WTC11 (cell line): ENCODE measurements around the gene RGS11. TPM values are rescaled to one million over a fixed set of nuclear protein-coding genes. Genes with fewer than 3 reads are reported as not detected.

Experiments
- ATAC-seq: fragments of 200-7000 bp; cut with Tn5 transposase; 2 replicates; pipeline ENCODE4 v1.10.0; 2021; ENCODE audit warnings: mild to moderate bottlenecking, moderate library complexity
- CTCF ChIA-PET: fragments of 300-600 bp; sonication (Branson Sonifier 250); formaldehyde crosslinking; loops from one replicate; lab custom pipeline; 2021; ENCODE audit warnings: antibody characterized with exemption; lab: Charles Lee
- POLR2A ChIA-PET: fragments of 350-600 bp; sonication (Branson Sonifier 250); formaldehyde crosslinking; loops from one replicate; lab custom pipeline; 2021; ENCODE audit warnings: antibody characterized with exemption; lab: Charles Lee
- DNase-seq: peaks from one replicate; pipeline ENCODE4 v3.0.0; 2021; ENCODE audit warnings: low spot score
- H3K27ac Mint-ChIP-seq: 2 replicates; pipeline ENCODE4 v1.8.0; 2021; ENCODE audit warnings: mixed read lengths
- H3K27me3 Mint-ChIP-seq: 2 replicates; pipeline ENCODE4 v1.8.0; 2021; ENCODE audit warnings: low read depth, mild to moderate bottlenecking, moderate library complexity, mixed read lengths
- H3K36me3 Mint-ChIP-seq: 2 replicates; pipeline ENCODE4 v1.8.0; 2021; ENCODE audit warnings: mixed read lengths
- H3K4me1 Mint-ChIP-seq: 2 replicates; pipeline ENCODE4 v1.8.0; 2022; ENCODE audit warnings: mixed read lengths
- H3K4me3 Mint-ChIP-seq: 2 replicates; pipeline ENCODE4 v1.8.0; 2021; ENCODE audit warnings: mild to moderate bottlenecking, moderate library complexity, mixed read lengths
- H3K9me3 Mint-ChIP-seq: 2 replicates; pipeline ENCODE4 v1.8.0; 2021; ENCODE audit warnings: mixed read lengths
- AFF4 ChIP-seq: sonication (generic); formaldehyde crosslinking; IDR thresholded peaks from 2 replicates; pipeline ENCODE4 v1.8.1; 2023; ENCODE audit warnings: mild to moderate bottlenecking, missing genetic modification reagents, borderline replicate concordance
- FOXP1 ChIP-seq: sonication (generic); formaldehyde crosslinking; IDR thresholded peaks from 2 replicates; pipeline ENCODE4 v1.8.0; 2022; ENCODE audit warnings: missing genetic modification reagents, mild to moderate bottlenecking, moderate library complexity, borderline replicate concordance
- GRHL2 ChIP-seq: fragments of 250-450 bp; sonication (Bioruptor Pico); IDR thresholded peaks from 2 replicates; pipeline ENCODE4 v1.8.0; 2022; ENCODE audit warnings: mild to moderate bottlenecking, moderate library complexity; ENCODE audit not compliant: insufficient replicate concordance, severe bottlenecking
- GTF2I ChIP-seq: fragments of 250-450 bp; sonication (Bioruptor Pico); conservative IDR thresholded peaks from 2 replicates; pipeline ENCODE4 v1.4.0; 2021; ENCODE audit warnings: mild to moderate bottlenecking
- NFATC4 ChIP-seq: fragments of 250-450 bp; sonication (Bioruptor Pico); IDR thresholded peaks from 2 replicates; pipeline ENCODE4 v1.9.0; 2021; ENCODE audit warnings: mild to moderate bottlenecking
- RELA ChIP-seq: sonication (generic); formaldehyde crosslinking; IDR thresholded peaks from 2 replicates; pipeline ENCODE4 v1.8.1; 2022; ENCODE audit warnings: missing genetic modification reagents, mild to moderate bottlenecking, borderline replicate concordance
- SMAD3 ChIP-seq: sonication (generic); formaldehyde crosslinking; IDR thresholded peaks from 2 replicates; pipeline ENCODE4 v1.8.0; 2022; ENCODE audit warnings: missing genetic modification reagents, mild to moderate bottlenecking, borderline replicate concordance
- SMAD4 ChIP-seq: sonication (generic); formaldehyde crosslinking; IDR thresholded peaks from 2 replicates; pipeline ENCODE4 v1.8.0; 2022; ENCODE audit warnings: mild to moderate bottlenecking, missing genetic modification reagents
- SOX15 ChIP-seq: fragments of 250-450 bp; sonication (Bioruptor Pico); IDR thresholded peaks from 2 replicates; pipeline ENCODE4 v1.9.0; 2021; ENCODE audit warnings: mild to moderate bottlenecking
- ZMAT4 ChIP-seq: fragments of 250-450 bp; sonication (Bioruptor Pico); IDR thresholded peaks from 2 replicates; pipeline ENCODE4 v1.9.0; 2021; ENCODE audit warnings: mild to moderate bottlenecking
- total RNA-seq: library from RNA; stranded (reverse); gene quantifications from 3 replicates; pipeline ENCODE4 v1.2.3, GENCODE V29; 2021
- TF ChIP-seq, protein P1 (sequence below): sonication (generic); formaldehyde crosslinking; IDR thresholded peaks from 2 replicates; pipeline ENCODE4 v1.8.1; 2023; ENCODE audit warnings: mild to moderate bottlenecking, moderate library complexity, missing genetic modification reagents
- TF ChIP-seq, protein P2 (sequence below): sonication (generic); formaldehyde crosslinking; conservative IDR thresholded peaks from 2 replicates; pipeline ENCODE4 v1.8.1; 2023; ENCODE audit warnings: mild to moderate bottlenecking, low read depth, missing genetic modification reagents, moderate library complexity

RGS11 gene
- total RNA-seq, 1 experiment from 2014 or later, result 1.8 TPM

DNA sequence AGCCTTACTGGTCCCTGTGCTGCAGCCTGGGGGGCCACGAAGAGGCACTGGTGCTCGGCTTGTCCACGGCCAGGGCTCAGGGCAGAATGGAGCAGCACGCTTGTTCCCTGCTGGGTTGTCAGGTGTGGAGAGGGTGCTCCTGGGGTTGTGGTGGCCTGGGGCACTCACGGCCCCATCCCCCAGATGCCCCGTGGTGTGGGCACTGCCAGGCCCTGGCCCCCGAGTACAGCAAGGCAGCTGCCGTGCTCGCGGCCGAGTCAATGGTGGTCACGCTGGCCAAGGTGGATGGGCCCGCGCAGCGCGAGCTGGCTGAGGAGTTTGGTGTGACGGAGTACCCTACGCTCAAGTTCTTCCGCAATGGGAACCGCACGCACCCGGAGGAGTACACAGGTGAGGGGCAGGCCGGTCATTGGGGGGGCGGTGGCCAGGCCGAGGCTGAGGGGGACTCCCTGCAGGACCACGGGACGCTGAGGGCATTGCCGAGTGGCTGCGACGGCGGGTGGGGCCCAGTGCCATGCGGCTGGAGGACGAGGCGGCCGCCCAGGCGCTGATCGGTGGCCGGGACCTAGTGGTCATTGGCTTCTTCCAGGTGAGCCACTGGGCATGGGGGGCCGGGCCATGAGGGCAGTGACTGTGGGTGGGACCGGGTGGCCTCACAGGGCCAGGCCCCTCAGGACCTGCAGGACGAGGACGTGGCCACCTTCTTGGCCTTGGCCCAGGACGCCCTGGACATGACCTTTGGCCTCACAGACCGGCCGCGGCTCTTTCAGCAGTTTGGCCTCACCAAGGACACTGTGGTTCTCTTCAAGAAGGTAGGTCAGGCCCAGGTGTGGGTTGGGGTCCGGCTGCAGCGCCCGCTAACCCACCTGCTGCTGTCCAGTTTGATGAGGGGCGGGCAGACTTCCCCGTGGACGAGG is 8.7 kb upstream of the RGS11 start:
- Mint-ChIP-seq H3K4me1 (no peaks in the 10 kb centered on the region), H3K27ac (no peak overlapping the region), H3K27me3 (peaks cover 16% of the 10 kb centered on the region), H3K4me3 (no peak overlapping the region), H3K36me3 (peaks cover 15% of the 10 kb centered on the region), H3K9me3 (no peaks in the 10 kb centered on the region)
- POLR2A ChIA-PET, result no interaction called here
- TF ChIP-seq NFATC4 (CRISPR knock-in tag) (no peak), FOXP1 (CRISPR knock-in tag) (0 out of 2 replicates have a peak, but pooled peaks have one; percentile 4), SOX15 (CRISPR knock-in tag) (no peak)
- ATAC-seq (no peak), DNase-seq (no peak)
- CTCF ChIA-PET, result interaction anchor here (1.0 kb wide), 1 partner anchor 68 kb away, joined by 6 read pairs; no protein-coding TSS in a partner anchor

GRCh38 chr16:283033-283805 is 7.5 kb upstream of the RGS11 start, which contains the start of gene PDIA2:
PDIA2 (plus strand) TSS chr16:283164; CDS start chr16:283170, 6 bp downstream.
- POLR2A ChIA-PET, result no interaction called here
- DNase-seq, result no peak
- TF ChIP-seq, protein P1, sequence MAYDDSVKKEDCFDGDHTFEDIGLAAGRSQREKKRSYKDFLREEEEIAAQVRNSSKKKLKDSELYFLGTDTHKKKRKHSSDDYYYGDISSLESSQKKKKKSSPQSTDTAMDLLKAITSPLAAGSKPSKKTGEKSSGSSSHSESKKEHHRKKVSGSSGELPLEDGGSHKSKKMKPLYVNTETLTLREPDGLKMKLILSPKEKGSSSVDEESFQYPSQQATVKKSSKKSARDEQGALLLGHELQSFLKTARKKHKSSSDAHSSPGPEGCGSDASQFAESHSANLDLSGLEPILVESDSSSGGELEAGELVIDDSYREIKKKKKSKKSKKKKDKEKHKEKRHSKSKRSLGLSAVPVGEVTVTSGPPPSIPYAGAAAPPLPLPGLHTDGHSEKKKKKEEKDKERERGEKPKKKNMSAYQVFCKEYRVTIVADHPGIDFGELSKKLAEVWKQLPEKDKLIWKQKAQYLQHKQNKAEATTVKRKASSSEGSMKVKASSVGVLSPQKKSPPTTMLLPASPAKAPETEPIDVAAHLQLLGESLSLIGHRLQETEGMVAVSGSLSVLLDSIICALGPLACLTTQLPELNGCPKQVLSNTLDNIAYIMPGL, result no peak
- TF ChIP-seq AFF4 (CRISPR knock-in tag), result no peak
- no peak for TF ChIP-seq GTF2I (CRISPR knock-in tag)
- no peak for TF ChIP-seq GRHL2 (CRISPR knock-in tag)
- TF ChIP-seq, protein P2, sequence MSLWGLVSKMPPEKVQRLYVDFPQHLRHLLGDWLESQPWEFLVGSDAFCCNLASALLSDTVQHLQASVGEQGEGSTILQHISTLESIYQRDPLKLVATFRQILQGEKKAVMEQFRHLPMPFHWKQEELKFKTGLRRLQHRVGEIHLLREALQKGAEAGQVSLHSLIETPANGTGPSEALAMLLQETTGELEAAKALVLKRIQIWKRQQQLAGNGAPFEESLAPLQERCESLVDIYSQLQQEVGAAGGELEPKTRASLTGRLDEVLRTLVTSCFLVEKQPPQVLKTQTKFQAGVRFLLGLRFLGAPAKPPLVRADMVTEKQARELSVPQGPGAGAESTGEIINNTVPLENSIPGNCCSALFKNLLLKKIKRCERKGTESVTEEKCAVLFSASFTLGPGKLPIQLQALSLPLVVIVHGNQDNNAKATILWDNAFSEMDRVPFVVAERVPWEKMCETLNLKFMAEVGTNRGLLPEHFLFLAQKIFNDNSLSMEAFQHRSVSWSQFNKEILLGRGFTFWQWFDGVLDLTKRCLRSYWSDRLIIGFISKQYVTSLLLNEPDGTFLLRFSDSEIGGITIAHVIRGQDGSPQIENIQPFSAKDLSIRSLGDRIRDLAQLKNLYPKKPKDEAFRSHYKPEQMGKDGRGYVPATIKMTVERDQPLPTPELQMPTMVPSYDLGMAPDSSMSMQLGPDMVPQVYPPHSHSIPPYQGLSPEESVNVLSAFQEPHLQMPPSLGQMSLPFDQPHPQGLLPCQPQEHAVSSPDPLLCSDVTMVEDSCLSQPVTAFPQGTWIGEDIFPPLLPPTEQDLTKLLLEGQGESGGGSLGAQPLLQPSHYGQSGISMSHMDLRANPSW (CRISPR knock-in tag), result no peak
- no peak for TF ChIP-seq ZMAT4 (CRISPR knock-in tag)
- no peak for TF ChIP-seq RELA (CRISPR knock-in tag)
- no peak for TF ChIP-seq SMAD4 (CRISPR knock-in tag)
- no peak for TF ChIP-seq SMAD3 (CRISPR knock-in tag)
- H3K4me1 Mint-ChIP-seq, result no peaks in the 10 kb centered on the region; the same call in 1 of the 2 replicates
- H3K27ac Mint-ChIP-seq, result no peak within 1 kb of the TSS
- ATAC-seq, result no peak
- no peak within 1 kb of the TSS for H3K4me3 Mint-ChIP-seq
- CTCF ChIA-PET, result no interaction called here
- H3K27me3 Mint-ChIP-seq, result peaks cover 23% of the 10 kb centered on the region
- H3K9me3 Mint-ChIP-seq, result no peaks in the 10 kb centered on the region
- peaks cover 15% of the 10 kb centered on the region for H3K36me3 Mint-ChIP-seq
